Inflammatory macrophage treated with lipopolysaccharide for 1 hour (primary cell): ENCODE results near the gene HEATR1.

Experiments
- DNase-seq, 2 donors: peaks; one replicate each; pipeline ENCODE4 v3.0.0-alpha.2; 2020 to 2022

HEATR1 gene

DNA sequence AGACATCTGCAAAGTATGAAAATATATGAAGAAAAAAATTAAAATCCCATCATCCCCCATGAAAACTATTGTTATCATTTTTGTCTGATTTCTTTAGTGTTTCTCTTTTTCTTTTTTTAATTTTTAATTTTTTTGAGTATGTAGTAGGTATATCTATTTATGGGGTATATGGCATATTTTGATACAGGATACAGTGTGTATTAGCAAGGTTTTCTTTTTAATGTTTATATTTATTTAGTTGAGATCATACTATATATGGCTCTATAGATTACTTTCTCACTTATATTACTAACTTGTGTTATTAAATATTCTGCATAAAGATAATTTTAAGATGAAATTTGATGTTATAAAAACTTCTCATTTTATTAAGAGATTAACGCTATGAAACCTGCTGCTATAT is 69.1 kb downstream of the HEATR1 start:
- DNase-seq: no peak

DNA sequence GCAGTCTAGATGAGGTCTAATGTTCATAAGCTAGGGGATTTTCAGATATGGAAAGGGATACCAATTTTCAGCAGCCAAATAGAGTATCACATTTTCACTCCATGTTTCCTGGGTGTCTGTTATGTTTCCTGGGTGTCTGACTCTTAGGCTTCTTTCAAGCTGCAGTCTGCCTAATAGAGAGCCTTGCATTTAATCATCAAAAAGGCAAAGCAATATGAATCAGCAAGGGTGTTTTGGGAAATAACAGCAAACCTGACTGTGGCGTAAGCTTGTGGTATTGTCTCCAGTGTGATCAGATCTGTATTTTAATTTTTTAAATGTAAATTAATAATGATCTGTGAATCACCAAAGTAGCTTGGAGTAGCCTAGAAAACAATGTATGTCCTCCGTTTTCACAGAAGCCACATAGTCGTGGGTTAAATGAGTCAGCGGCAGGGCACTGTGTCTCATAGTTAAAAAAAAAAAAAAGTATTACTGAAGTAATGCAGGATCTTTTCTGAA is 70.1 kb downstream of the HEATR1 start:
- DNase-seq: peak in 1 of 2 donors; percentile 18

DNA sequence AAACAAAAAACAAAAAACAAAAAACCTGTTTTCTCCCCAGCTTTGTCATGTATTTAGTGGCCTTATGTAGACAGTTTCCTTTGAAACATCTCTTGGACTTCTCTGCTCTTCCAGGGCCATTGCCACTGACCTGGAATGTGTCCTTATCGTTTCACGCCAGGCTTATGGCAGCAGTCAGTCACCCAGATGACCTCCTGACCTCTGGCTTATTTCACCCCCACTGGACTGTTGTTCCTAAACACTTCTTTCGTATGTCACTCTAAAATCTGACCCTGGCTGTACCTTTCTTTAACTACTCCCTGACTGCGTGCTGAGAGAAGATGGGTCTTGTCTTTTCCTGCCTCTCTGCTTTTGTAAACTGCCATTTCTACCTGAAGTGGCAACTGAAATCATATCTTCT is 71.5 kb downstream of the HEATR1 start:
- DNase-seq: no peak

DNA sequence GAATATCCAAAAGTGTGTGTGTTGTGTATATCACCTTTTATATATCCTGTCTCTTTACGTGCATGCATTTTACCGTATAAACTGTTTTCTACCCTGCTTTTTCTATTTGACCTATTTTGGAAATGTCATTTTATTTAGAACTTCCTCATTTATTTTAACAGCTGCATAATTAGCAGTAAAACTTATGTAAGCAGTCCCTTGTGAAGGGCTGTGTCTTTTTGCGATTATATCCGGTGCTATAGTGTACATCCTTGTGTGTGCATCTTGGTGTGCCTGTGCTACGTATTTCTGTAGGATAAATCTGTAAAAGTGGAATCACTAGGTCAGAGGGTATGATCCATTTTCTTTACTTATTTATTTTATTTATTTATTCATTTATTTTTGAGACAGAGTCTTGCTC is 73.4 kb downstream of the HEATR1 start:
- peak; percentile 12 for DNase-seq

DNA sequence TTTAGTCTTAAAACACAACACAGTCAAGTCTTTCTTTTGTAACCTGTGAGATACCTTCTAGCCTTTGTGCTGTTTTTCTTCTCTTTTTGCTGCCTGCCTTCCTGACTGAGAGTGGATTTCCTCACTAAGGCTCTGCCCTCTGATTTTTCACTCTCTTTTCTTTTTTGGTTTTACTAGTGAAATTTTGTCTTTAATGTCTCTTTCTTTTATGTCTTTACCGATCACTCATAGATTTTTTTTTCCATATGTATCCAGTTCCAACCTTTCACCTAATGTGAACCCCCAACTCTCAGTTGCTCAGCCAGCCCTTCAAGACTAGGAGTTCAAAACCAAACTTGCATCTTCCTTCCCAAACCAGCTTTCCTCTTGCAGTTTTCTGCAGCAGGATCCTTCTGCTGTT is 74.0 kb downstream of the HEATR1 start:
- DNase-seq: no peak

- DNase-seq: no peak
Observed at GRCh38 chr1:236526079-236526478, 78.2 kb downstream of the HEATR1 start.

DNA sequence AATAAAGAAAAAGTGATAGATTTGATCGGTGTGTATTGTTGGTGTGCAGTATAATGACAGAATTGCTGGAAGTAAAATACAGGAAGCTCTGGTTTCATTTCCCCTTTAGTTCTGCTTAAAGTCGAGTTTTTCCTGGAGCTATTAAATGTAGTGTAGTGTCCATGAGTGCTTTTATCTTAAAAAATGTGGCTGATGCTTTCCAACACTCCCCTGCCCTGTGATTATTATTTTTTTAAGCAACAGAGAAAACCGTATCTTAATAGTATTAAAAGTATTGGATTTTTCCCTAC is 79.5 kb downstream of the HEATR1 start:
- peak; percentile 63 to 75 for DNase-seq

DNA sequence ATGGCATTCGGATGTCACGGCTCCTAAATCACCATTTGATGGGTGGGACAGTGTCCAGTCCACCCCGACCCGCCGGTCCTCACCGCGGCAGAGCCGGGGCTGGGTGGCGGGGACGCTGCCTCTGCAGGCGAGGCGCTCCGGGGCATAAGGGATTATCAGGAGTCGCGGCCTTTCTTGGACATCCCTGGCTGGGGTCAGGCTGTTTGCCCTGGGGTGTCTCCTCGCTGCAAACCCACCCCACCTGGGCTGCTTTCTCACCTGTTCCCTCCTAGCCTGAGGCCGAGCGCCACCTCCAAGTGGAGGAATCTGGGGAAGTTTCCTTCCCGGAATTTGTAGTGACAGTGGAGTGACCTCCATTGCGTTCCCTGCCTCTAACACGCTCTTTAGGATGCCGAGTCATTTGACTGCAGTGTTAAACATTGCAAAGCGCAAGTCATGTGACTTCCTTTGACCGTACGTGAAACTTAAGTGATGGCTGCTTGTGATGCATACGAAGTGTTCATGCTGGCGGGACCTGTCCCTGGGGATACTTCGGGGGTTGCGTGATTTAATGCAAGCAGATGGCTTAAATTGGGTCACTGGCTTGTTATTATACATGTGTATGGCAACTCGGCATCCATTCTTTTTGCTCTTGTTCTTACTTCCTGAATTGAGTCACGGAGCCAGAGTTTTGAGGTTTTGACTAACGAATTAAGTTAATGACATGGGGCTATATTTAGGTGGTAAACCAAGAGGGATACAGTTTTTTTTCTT is 80.0 kb downstream of the HEATR1 start:
- peak; percentile 77 to 80 for DNase-seq

DNA sequence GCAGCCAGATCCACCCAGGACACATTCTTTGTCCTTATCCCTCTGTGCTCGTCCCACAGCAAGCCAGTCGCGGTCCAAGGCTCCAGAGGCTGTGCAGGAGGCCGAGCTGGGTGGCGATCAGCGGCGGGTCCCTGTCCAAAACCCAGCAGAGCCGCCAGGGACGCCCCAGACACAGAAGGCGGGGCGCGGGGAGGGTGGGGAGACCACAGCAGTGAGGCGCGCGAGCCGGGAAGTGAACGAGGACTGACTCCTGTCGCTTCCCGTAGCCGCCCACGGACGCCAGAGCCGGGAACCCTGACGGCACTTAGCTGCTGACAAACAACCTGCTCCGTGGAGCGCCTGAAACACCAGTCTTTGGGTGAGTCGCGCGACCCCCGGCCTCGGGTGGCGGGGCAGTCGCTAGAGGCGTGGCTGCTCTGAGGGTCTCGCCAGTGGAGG is 80.6 kb downstream of the HEATR1 start, which contains the start of gene LGALS8:
LGALS8 (plus strand) TSS at position 279 of the 438 bp plus-strand sequence. CDS start 2,089 bp downstream, outside the sequence.
- DNase-seq: peak; percentile 87 to 94

GRCh38 chr1:236522937-236523703 is 81.2 kb downstream of the HEATR1 start:
- DNase-seq: no peak

GRCh38 chr1:236520445-236521005 is 83.8 kb downstream of the HEATR1 start:
- no peak for DNase-seq

- DNase-seq: no peak
Observed at GRCh38 chr1:236518322-236518721, 86.0 kb downstream of the HEATR1 start.

DNA sequence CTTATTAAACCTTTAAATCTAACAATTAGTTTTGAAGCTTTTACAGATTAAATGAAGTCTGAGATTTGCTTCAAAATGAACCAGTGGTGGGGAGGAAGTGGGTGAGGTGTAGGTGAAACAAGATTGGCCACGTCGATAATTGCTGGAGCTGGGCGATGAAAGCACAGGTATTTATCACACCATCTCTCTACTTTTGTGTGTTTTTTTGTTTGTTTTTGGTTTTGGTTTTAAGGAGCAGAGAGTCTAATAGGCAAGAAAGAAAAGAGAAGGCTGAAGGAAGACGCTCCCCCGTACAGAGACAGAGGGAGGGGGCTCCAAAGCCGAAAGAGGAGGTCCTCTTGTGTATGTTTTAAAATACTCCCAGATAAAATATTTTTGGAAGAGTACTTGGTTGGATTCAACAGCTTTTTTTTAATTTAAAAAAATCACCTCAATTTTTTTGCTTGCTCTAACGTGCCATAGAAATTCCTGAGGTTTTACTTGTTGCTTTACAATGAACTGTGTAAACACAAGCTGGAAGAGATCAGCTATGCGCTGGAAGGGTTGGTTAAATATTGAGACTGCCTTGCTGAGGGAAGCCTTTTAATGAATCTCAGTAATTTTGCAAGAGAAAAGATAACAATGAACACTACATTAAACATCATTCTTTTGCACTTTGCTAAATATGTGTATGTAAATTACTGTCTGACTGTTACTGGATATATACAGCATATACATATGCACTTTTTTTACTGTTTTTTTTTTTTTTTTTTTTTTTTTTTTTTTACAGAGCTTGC is 87.2 kb downstream of the HEATR1 start:
- no peak for DNase-seq

DNA sequence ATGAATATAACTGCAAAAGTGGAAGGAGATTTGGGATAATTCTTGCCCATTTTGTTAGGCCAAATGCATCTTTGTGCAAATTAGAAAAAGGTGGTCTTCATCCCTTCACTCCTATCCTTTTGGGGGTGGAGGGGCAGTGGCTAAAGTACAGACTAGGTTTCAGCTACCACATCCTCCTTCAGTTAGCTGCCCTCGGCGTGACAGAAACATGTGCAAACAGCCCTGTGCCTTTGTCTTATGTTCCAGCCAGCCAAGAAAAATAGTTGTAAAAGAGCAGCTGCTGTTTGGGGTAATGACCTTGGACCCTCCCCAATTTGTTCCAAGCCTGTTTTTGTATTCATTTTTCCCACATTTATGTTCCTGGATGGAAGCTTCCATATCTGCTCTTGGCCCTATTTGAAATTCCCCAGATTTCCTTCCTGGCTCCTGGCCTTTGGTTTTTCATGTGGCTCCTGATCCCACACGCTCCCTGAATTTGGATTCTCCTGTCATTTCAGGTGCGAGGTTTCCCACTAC is 88.8 kb downstream of the HEATR1 start:
- DNase-seq: no peak

DNA sequence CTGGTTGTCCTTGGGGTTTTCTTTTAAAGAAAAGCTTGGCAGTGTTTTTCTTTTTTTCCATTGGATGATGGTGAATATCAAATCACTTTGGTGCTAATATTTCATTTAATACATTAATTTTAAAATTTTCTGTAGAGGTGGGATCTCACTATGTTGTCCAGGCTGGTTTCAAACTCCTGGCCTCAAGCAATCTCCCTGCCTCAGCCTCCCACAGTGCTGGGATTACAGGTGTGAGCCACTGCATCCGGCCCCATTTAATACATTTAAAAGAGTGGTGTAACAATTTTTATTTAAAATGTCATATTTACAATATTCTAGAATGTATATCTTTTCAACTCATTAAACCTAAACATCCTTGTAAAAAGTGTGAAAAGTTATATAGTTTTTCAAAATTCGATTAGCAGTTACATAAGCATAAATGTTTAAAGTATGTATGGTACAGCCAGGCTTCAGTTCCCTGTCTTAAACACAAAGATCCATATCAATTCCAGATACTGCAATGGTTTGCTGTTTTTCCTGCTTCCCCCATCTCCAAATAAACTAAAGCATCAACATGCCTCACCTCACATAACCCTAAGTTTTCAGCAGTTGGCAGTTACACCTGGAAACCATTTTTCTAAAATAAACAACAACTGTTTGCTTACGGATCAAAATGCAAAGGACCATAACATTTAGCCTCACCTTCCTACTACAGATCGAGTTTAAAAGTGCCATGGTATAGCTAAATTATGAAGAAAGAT is 89.4 kb downstream of the HEATR1 start:
- DNase-seq: no peak

DNA sequence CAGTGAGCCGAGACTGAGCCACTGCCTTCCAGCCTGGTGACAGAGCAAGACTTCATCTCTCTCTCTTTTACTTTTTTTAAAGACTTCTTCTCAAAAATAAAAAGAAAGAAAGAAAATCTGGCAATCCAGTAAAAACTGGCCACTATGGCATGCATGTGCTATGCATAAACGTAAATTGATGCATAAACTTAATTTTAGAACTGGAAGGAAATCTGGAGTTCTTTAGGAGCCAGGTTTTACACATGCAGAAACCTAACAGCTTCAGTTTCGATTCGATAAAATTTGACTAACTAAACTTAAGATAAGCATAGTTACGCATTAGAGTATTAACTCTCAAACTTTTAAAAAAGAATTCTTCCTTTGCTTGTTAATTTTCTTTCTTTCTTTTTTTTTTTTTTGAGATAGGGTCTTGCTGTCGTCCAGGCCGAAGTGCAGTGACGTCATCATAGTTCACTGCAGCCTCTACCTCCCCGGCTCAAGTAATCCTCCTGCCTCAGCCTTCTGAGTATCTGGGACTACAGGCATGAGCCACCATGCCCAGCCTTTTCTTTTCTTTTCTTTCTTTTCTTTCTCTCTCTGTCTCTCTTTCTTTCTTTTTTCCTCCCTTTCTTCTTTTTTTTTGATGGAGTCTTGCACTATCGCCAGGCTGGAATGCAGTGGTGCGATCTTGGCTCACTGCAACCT is 92.4 kb downstream of the HEATR1 start:
- no peak for DNase-seq

GRCh38 chr1:236509647-236510401 is 94.5 kb downstream of the HEATR1 start:
- DNase-seq: no peak

GRCh38 chr1:236509203-236509602 is 95.1 kb downstream of the HEATR1 start:
- DNase-seq: no peak

DNA sequence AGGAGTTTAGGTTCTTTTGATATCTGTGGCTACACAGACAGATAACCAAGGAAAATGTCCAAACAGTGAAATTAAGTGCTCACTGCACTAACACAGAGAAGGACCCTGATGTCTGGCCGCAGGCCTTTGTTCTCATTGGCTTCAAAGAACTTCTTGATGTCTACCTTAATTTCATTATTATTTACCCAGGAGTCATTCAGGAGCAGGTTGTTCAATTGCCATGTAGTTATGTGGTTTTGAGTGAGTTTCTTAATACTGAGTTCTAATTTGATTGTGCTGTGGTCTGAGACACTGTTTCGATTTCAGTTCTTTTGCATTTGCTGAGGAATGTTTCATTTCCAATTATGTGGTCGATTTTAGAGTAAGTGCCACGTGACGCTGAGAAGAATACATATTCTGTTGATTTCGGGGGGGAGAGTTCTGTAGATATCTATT is 95.7 kb downstream of the HEATR1 start:
- no peak for DNase-seq

DNA sequence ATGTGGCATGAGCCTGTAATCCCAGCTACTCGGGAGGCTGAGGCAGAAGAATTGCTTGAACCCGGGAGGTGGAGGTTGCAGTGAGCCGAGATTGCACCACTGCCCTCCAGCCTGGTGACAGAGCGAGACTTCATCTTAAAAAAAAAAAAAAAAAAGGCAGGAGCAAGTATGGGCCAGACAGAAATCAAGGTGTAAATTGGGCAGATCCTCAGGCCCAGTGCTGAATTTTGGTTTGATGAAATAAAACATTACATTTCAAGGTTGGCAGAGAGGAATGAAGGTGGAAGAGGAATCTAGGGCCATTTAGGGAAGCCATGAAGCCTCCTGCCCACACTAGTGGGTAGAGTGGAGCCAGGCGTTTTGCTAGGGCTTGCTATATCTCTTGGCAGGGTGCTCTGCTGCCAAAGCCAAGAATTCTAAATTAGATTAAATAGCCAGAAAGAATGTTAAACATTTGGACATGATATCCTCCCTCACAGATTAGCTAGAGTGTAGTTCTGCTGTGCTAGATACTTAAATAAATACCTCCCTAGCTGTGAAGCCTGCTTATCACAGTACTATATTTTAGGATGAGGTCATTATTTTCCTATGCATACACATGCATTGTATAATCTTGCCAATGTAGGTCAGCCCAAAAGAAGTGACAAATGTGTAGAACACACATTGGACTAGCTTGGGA is 97.2 kb downstream of the HEATR1 start:
- no peak for DNase-seq
